OCI-LY7 (cell line): Measurements from ENCODE around the gene TXNRD1. TPM values are rescaled to one million over a fixed set of nuclear protein-coding genes. Genes with fewer than 3 reads are reported as not detected.

Experiments
- BruUV-seq: library from RNA; stranded (reverse); fragments of 400-500 nt; replicated peaks from 2 replicates; lab custom pipeline; 2021; lab: Mats Ljungman, UMichigan
- CTCF ChIA-PET: fragments of 300-600 bp; sonication (Branson Sonifier 250); formaldehyde crosslinking; loops from one replicate; lab custom pipeline; 2022; ENCODE audit warnings: antibody characterized with exemption; ENCODE audit not compliant: unreplicated experiment; lab: Charles Lee
- POLR2A ChIA-PET: fragments of 300-600 bp; sonication (Branson Sonifier 250); formaldehyde crosslinking; loops from one replicate; lab custom pipeline; 2022; ENCODE audit warnings: antibody characterized with exemption; lab: Charles Lee
- DNase-seq: peaks from one replicate; pipeline ENCODE4 v3.0.0-alpha.2; 2015; ENCODE audit warnings: low spot score
- H2AFZ ChIP-seq: fragments of 200-600 bp; sonication (generic), shearing (Covaris generic); 2 replicates; pipeline ENCODE4 v1.6.1; 2014; ENCODE audit warnings: mild to moderate bottlenecking, antibody characterized with exemption, low read length, moderate library complexity
- H3K27ac ChIP-seq: fragments of 200-600 bp; sonication (generic); 2 replicates; pipeline ENCODE4 v1.5.1; 2014; ENCODE audit warnings: mixed run types, low read depth, mild to moderate bottlenecking, moderate library complexity, low read length, inconsistent platforms; ENCODE audit not compliant: poor library complexity, severe bottlenecking
- H3K36me3 ChIP-seq: fragments of 200-600 bp; sonication (generic); 2 replicates; pipeline ENCODE4 v1.6.1; 2014; ENCODE audit warnings: mild to moderate bottlenecking, antibody characterized with exemption, low read length, moderate library complexity, mixed read lengths; ENCODE audit not compliant: insufficient read depth
- H3K4me1 ChIP-seq: fragments of 200-600 bp; sonication (generic); 2 replicates; pipeline ENCODE4 v1.5.1; 2014; ENCODE audit warnings: mild to moderate bottlenecking, low read length; ENCODE audit not compliant: insufficient read depth, poor library complexity, severe bottlenecking
- H3K4me2 ChIP-seq: fragments of 200-600 bp; sonication (generic); 2 replicates; pipeline ENCODE4 v1.6.1; 2014; ENCODE audit warnings: mild to moderate bottlenecking, low read length
- H3K4me3 ChIP-seq: fragments of 200-600 bp; sonication (generic); 2 replicates; pipeline ENCODE4 v1.5.1; 2014; ENCODE audit warnings: mild to moderate bottlenecking, low read depth, low read length; ENCODE audit not compliant: poor library complexity, severe bottlenecking
- H3K79me2 ChIP-seq: fragments of 200-600 bp; sonication (generic); 2 replicates; pipeline ENCODE4 v1.6.1; 2016; ENCODE audit warnings: low read depth, mild to moderate bottlenecking, low read length, moderate library complexity, mixed read lengths; ENCODE audit not compliant: insufficient read depth
- H3K9me2 ChIP-seq: fragments of 200-600 bp; sonication (generic); 2 replicates; pipeline ENCODE4 v1.6.1; 2016; ENCODE audit warnings: mild to moderate bottlenecking, low read length, mixed read lengths; ENCODE audit not compliant: insufficient read depth
- H3K9me3 ChIP-seq: fragments of 200-600 bp; sonication (generic); 2 replicates; pipeline ENCODE4 v1.6.1; 2014; ENCODE audit warnings: mild to moderate bottlenecking, mixed run types, low read length, mixed read lengths
- H4K20me1 ChIP-seq: fragments of 200-600 bp; sonication (generic); 2 replicates; pipeline ENCODE4 v1.6.1; 2014; ENCODE audit warnings: mild to moderate bottlenecking, antibody characterized with exemption, low read length, moderate library complexity, mixed read lengths; ENCODE audit not compliant: insufficient read depth
- EZH2phosphoT487 ChIP-seq: fragments of 200-600 bp; sonication (generic); IDR thresholded peaks from 2 replicates; pipeline ENCODE4 v1.6.1; 2018; ENCODE audit warnings: low read depth, borderline replicate concordance, mild to moderate bottlenecking, mixed run types, antibody characterized with exemption, low read length, moderate library complexity, mixed read lengths
- intact Hi-C: fragments of 100-400 bp; cut with micrococcal nuclease; formaldehyde crosslinking; loops from one replicate; pipeline ENCODE4 v1.10.0; 2022; ENCODE audit not compliant: unreplicated experiment
- total RNA-seq, 2 experiments: library from RNA; depleted of rRNA in 1 of 2; stranded (reverse); fragments of >200 nt in 1 of 2; shearing (Covaris generic) in 1 of 2; gene quantifications; 2 replicates each; pipeline ENCODE4 v1.2.3, GENCODE V29; 2014 to 2022
- TF ChIP-seq, protein P1 (sequence below): fragments of 200-600 bp; sonication (generic); conservative IDR thresholded peaks from 2 replicates; pipeline ENCODE4 v1.5.1; 2014; ENCODE audit warnings: mild to moderate bottlenecking, antibody characterized with exemption, low read length, moderate library complexity, mixed read lengths

The TXNRD1 gene
- total RNA-seq, 2 experiments from 2014 or later, result 117 to 132 TPM

DNA sequence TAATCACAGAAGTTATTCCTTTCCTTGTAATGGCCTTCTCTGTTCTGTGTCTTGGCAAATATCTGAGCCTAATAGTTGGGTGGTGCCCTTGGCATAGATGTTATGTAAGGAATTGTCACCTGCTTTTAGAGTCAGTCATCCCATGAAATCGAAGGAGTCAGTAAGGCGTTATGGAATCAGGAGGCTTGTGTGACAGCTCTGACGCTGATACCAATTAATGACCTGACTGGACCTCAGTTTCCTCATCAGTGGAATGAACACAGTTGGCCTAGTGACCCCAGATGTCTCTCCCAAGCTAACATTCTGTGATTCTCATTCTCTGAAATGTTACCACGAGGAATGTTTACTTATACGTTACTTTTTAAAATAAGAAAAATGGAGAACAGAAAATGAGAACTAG lies 32.1 kb downstream of the TXNRD1 start:
- intact Hi-C loops, result no loop called here
- Histone ChIP-seq H3K27ac (no peak overlapping the region), H3K4me3 (no peak overlapping the region), H3K9me3 (no peaks in the 10 kb centered on the region), H2AFZ (no peak overlapping the region), H4K20me1 (no peaks in the 10 kb centered on the region), H3K36me3 (no peaks in the 10 kb centered on the region), H3K4me2 (no peak overlapping the region), H3K79me2 (no peaks in the 10 kb centered on the region), H3K9me2 (no peaks in the 10 kb centered on the region), H3K4me1 (no peaks in the 10 kb centered on the region)
- TF ChIP-seq EZH2phosphoT487, result no peak
- TF ChIP-seq, protein P1, sequence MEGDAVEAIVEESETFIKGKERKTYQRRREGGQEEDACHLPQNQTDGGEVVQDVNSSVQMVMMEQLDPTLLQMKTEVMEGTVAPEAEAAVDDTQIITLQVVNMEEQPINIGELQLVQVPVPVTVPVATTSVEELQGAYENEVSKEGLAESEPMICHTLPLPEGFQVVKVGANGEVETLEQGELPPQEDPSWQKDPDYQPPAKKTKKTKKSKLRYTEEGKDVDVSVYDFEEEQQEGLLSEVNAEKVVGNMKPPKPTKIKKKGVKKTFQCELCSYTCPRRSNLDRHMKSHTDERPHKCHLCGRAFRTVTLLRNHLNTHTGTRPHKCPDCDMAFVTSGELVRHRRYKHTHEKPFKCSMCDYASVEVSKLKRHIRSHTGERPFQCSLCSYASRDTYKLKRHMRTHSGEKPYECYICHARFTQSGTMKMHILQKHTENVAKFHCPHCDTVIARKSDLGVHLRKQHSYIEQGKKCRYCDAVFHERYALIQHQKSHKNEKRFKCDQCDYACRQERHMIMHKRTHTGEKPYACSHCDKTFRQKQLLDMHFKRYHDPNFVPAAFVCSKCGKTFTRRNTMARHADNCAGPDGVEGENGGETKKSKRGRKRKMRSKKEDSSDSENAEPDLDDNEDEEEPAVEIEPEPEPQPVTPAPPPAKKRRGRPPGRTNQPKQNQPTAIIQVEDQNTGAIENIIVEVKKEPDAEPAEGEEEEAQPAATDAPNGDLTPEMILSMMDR, result no peak
- BruUV-seq, result no TSS peak
- DNase-seq, result no peak
- POLR2A ChIA-PET, result interaction anchor here (1.2 kb wide), 1 partner anchor 32 kb away, joined by 3 read pairs; no protein-coding TSS in a partner anchor
- CTCF ChIA-PET, result no interaction called here

DNA sequence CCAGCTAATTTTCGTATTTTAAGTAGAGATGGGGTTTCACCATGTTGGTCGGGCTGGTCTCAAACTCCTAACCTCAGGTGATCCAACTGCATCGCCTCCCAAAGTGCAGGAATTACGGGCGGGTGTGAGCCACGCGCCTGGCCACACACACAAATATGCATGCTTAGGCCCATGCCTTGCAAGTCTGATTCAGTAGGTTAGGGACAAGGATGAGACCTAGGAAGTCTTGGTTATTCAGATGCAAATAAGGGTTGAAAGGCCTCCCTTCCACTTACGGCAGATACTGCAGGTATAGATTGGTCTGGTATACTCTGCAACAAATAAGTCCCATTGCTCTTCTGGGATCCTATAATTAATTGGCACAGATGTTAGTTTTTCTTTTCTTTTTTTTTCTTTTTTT lies 32.9 kb downstream of the TXNRD1 start:
- intact Hi-C loops, result no loop called here
- Histone ChIP-seq H2AFZ (no peak overlapping the region), H3K79me2 (no peaks in the 10 kb centered on the region), H3K4me1 (peaks cover 1% of the 10 kb centered on the region), H3K4me2 (no peak overlapping the region), H3K36me3 (no peaks in the 10 kb centered on the region), H3K9me2 (no peaks in the 10 kb centered on the region), H3K4me3 (no peak overlapping the region), H3K27ac (no peak overlapping the region), H4K20me1 (no peaks in the 10 kb centered on the region), H3K9me3 (no peaks in the 10 kb centered on the region)
- CTCF ChIA-PET, result no interaction called here
- TF ChIP-seq, protein P1, result no peak
- no peak for TF ChIP-seq EZH2phosphoT487
- DNase-seq, result no peak
- POLR2A ChIA-PET, result interaction anchor here (1.2 kb wide), 1 partner anchor 31 kb away, joined by 3 read pairs; no protein-coding TSS in a partner anchor
- BruUV-seq, result no TSS peak

DNA sequence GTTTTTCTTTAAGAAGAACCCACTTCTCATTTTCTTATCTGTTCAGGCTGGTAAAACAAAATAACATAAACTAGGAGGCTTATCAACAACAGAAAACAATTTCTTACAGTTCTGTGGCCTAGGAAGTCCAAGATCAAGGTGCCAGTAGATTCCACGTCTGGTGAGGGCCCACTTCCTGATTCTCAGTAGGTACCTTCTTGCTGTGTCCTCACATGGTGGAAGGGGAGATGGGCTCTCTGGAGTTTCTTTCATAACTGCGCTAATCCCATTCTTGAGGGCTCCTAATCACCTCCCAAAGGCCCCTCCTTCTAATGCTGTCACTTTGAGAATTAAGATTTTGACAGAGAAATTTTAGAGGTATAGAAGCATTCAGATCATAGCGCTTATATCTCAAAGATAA lies 33.4 kb downstream of the TXNRD1 start:
- no TSS peak for BruUV-seq
- no peaks in the 10 kb centered on the region for H3K9me3 ChIP-seq

More for the DNA sequence above, 33.4 kb downstream of the TXNRD1 start:
- Histone ChIP-seq H4K20me1 (no peaks in the 10 kb centered on the region), H3K4me2 (no peak overlapping the region), H3K4me3 (no peak overlapping the region), H3K79me2 (no peaks in the 10 kb centered on the region), H2AFZ (no peak overlapping the region), H3K4me1 (peaks cover 3% of the 10 kb centered on the region), H3K36me3 (no peaks in the 10 kb centered on the region), H3K9me2 (no peaks in the 10 kb centered on the region), H3K27ac (no peak overlapping the region)
- POLR2A ChIA-PET, result interaction anchor here (0.7 kb wide), 1 partner anchor 670 kb away, joined by 4 read pairs; no protein-coding TSS in a partner anchor
- CTCF ChIA-PET, result no interaction called here
- TF ChIP-seq, protein P1, result no peak
- no peak for TF ChIP-seq EZH2phosphoT487
- no peak for DNase-seq
- intact Hi-C loops, result no loop called here
